SW 1271 (cell line): ENCODE results near the gene GRK5.

Experiments used
- DNase-seq, 2 experiments: peaks; one replicate each; lab custom pipeline; 2025; lab: John Stamatoyannopoulos, UW

The GRK5 gene

GRCh38 chr10:119198438-119198837 is 8.9 kb upstream of the GRK5 start:
- no peak for DNase-seq

GRCh38 chr10:119199231-119199992 is 8.0 kb upstream of the GRK5 start:
- peak in 1 of 2 experiments; percentile 60 for DNase-seq

- no peak for DNase-seq
Observed at GRCh38 chr10:119201233-119201632, 6.1 kb upstream of the GRK5 start.

- DNase-seq, result no peak
Observed at GRCh38 chr10:119203006-119203405, 4.4 kb upstream of the GRK5 start.

- peak; percentile 15 to 43 for DNase-seq
Observed at GRCh38 chr10:119205894-119206602, 1.3 kb upstream of the GRK5 start.

- DNase-seq, result peak in 1 of 2 experiments; percentile 32
Observed at GRCh38 chr10:119206603-119207365, 587 bp upstream of the GRK5 start.

- DNase-seq, result peak in 1 of 2 experiments; percentile 44
Observed at GRCh38 chr10:119207713-119208552, 562 bp downstream of the GRK5 start.

- DNase-seq, result no peak
Observed at GRCh38 chr10:119208553-119208940, 1.2 kb downstream of the GRK5 start.

- DNase-seq, result peak in 1 of 2 experiments; percentile 45
Observed at GRCh38 chr10:119209035-119209735, 1.8 kb downstream of the GRK5 start.

- no peak for DNase-seq
Observed at GRCh38 chr10:119209736-119210355, 2.5 kb downstream of the GRK5 start.

- no peak for DNase-seq
Observed at GRCh38 chr10:119210633-119211032, 3.3 kb downstream of the GRK5 start.

- no peak for DNase-seq
Observed at GRCh38 chr10:119211176-119211575, 3.8 kb downstream of the GRK5 start.

GRCh38 chr10:119211625-119212441 is 4.5 kb downstream of the GRK5 start:
- DNase-seq, result no peak

GRCh38 chr10:119215371-119215770 is 8.0 kb downstream of the GRK5 start:
- DNase-seq, result no peak

GRCh38 chr10:119216127-119216526 is 8.8 kb downstream of the GRK5 start:
- DNase-seq, result no peak

GRCh38 chr10:119217401-119217800 is 10.0 kb downstream of the GRK5 start:
- DNase-seq, result no peak

- no peak for DNase-seq
Observed at GRCh38 chr10:119217991-119218490, 10.7 kb downstream of the GRK5 start.

- DNase-seq, result no peak
Observed at GRCh38 chr10:119219871-119220270, 12.5 kb downstream of the GRK5 start.

GRCh38 chr10:119221201-119221600 is 13.8 kb downstream of the GRK5 start:
- DNase-seq, result no peak

- DNase-seq, result no peak
Observed at GRCh38 chr10:119221666-119222065, 14.3 kb downstream of the GRK5 start.
